ENCODE results near the gene ETS2. TPM values are rescaled to one million over a fixed set of nuclear protein-coding genes. Genes with fewer than 3 reads are reported as not detected.

The ETS2 gene
- total and polyA plus RNA-seq, 4 donors, result 25.8 to 35.6 (median 31.9) TPM

DNA sequence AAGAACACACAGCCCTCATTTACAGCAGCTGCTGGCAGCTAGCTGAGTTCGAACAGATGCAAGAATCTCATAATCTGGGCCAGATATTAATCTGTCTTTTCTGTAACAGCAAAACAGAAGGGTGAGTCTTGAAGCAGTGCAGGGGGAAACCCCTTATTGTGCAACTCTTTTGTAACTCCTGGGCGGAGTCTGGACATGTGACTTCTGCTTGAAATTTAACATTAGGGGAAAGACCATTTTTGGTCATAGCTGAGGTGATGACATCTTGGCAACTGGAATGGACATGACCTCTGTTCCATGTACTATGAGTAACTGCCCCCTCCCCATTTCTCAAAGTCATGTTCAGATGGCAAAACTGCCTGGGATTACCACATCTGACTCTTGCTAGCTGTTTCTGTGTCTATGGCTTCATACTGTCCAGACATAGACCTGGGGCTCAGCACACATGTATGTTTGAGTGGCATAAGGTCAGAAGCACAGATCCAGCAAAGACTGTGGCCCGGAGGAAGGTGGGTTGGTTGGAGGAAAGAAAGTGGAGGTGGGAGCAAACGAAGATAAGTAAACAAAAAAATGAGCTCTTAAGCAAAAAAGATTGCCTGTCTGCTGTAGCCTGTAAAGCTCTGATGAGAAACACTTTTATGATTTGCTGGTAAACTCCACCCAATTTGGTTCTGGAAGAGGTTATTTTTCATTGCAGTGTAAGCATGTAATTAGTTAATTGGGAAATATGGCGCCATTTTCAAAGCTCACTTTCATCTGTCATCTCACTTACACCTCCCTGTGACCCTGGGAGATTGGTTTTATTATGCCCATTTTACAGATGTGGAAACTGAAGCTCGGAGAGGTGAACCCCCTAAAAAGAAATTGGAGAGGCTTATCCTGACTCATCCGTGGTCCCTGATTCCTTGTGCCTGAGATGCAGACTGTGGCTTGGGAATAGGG lies 26.1 kb downstream of the ETS2 start:
- Histone ChIP-seq H3K4me1 (ENCODE audit: control insufficient read depth, insufficient read depth, low read length) (no peaks in the 10 kb centered on the region), H3K36me3 (ENCODE audit: control insufficient read depth, insufficient read depth, low read length) (no peaks in the 10 kb centered on the region), H3K4me3 (ENCODE audit: low read depth, low read length) (no peak overlapping the region), H3K27me3 (ENCODE audit: control insufficient read depth, insufficient read depth, low read length) (no peaks in the 10 kb centered on the region), H3K9me3 (ENCODE audit: control insufficient read depth, insufficient read depth, low read length) (peaks cover 1% of the 10 kb centered on the region), H3K27ac (ENCODE audit: low read depth, low read length) (no peak overlapping the region)
- peak in 1 of 6 donors; percentile 22 for DNase-seq (ENCODE audit: low read depth in 4 of 6, low spot score in 6 of 6)
- WGBS (ENCODE audit: insufficient coverage), result 88% methylated on average over 5 of the region's 7 CpGs

DNA sequence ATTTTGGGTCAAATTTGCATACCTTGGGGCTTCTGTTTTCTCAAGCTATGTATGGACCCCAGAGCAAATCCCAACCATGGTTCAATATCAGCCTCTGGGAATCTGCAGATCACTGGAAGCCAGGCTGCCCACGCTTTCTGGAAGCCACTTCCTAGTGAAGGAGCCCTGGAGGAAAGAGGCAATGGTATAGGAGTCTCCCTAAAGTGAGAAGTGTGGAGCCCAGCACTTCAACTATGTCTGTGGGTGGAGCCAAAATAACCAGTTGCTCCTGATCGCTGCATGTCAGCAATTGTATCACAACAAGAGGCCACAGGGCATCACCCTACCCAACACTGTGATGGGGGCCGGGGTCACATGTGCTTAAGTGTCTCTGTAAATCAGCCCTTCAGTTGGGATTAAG lies 26.9 kb downstream of the ETS2 start:
- Histone ChIP-seq H3K36me3 (ENCODE audit: control insufficient read depth, insufficient read depth, low read length) (no peaks in the 10 kb centered on the region), H3K27me3 (ENCODE audit: control insufficient read depth, insufficient read depth, low read length) (no peaks in the 10 kb centered on the region), H3K27ac (ENCODE audit: low read depth, low read length) (no peak overlapping the region), H3K9me3 (ENCODE audit: control insufficient read depth, insufficient read depth, low read length) (peaks cover 1% of the 10 kb centered on the region), H3K4me3 (ENCODE audit: low read depth, low read length) (no peak overlapping the region), H3K4me1 (ENCODE audit: control insufficient read depth, insufficient read depth, low read length) (no peaks in the 10 kb centered on the region)
- WGBS (ENCODE audit: insufficient coverage), result 78% methylated on average over 2 of the region's 3 CpGs
- no peak for DNase-seq (ENCODE audit: low read depth in 4 of 6, low spot score in 6 of 6)

DNA sequence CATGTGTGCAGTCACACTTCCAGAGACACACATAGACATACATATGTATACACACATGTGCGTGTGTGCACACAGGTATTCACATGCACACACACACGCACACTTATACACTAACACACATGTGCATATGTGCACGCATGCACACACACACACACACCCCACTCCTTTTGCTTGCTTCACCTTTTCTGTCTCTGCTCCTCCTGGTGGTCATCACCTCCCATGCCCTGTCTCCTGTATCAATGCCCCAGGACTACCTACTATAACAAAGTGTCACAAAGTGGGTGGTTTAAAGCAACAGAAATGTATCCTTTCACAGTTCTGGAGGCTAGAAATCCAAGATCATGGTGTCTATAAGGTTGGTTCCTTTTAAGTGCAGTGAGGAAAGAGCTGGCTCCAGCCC lies 27.4 kb downstream of the ETS2 start:
- no peaks in the 10 kb centered on the region for H3K27me3 ChIP-seq (ENCODE audit: control insufficient read depth, insufficient read depth, low read length)
- no peak for DNase-seq (ENCODE audit: low read depth in 4 of 6, low spot score in 6 of 6)
- no peaks in the 10 kb centered on the region for H3K4me1 ChIP-seq (ENCODE audit: control insufficient read depth, insufficient read depth, low read length)
- H3K27ac ChIP-seq (ENCODE audit: low read depth, low read length), result no peak overlapping the region
- 85% methylated on average over 3 of the region's 3 CpGs for WGBS (ENCODE audit: insufficient coverage)
- H3K36me3 ChIP-seq (ENCODE audit: control insufficient read depth, insufficient read depth, low read length), result no peaks in the 10 kb centered on the region
- H3K4me3 ChIP-seq (ENCODE audit: low read depth, low read length), result no peak overlapping the region
- H3K9me3 ChIP-seq (ENCODE audit: control insufficient read depth, insufficient read depth, low read length), result peaks cover 1% of the 10 kb centered on the region

DNA sequence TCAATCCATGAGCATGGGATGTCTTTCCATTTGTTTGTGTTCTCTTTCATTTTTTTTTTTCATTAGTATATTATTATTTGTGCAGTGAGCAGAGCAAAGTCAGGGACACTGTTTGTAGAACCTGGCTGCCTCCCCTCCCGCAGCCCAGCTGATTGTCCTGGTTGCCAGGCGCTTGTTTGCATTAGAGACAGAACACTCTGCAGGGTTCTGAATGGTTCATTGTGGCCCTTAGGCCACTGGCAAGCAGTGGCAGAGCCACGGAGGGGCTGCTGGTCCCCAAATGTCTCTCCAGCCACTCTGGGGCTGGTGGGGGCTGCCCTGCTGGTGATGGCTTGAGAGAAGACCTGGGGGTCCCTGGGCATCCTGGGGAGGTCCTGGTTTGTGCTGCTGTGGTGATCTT lies 29.0 kb downstream of the ETS2 start:
- DNase-seq (ENCODE audit: low read depth in 4 of 6, low spot score in 6 of 6), result no peak
- WGBS (ENCODE audit: insufficient coverage), result 68% methylated on average over 3 of the region's 3 CpGs

GRCh38 chr21:38837806-38838461 lies 32.2 kb downstream of the ETS2 start:
- Histone ChIP-seq H3K9me3 (ENCODE audit: control insufficient read depth, insufficient read depth, low read length) (peaks cover 1% of the 10 kb centered on the region), H3K27ac (ENCODE audit: low read depth, low read length) (no peak overlapping the region), H3K4me1 (ENCODE audit: control insufficient read depth, insufficient read depth, low read length) (no peaks in the 10 kb centered on the region), H3K27me3 (ENCODE audit: control insufficient read depth, insufficient read depth, low read length) (no peaks in the 10 kb centered on the region), H3K36me3 (ENCODE audit: control insufficient read depth, insufficient read depth, low read length) (no peaks in the 10 kb centered on the region), H3K4me3 (ENCODE audit: low read depth, low read length) (no peak overlapping the region)
- no peak for DNase-seq (ENCODE audit: low read depth in 4 of 6, low spot score in 6 of 6)
- 73% methylated on average over 4 of the region's 5 CpGs for WGBS (ENCODE audit: insufficient coverage)

More for the DNA sequence above, 29.0 kb downstream of the ETS2 start:
- Histone ChIP-seq H3K36me3 (ENCODE audit: control insufficient read depth, insufficient read depth, low read length) (no peaks in the 10 kb centered on the region), H3K4me3 (ENCODE audit: low read depth, low read length) (no peak overlapping the region), H3K9me3 (ENCODE audit: control insufficient read depth, insufficient read depth, low read length) (peaks cover 1% of the 10 kb centered on the region), H3K4me1 (ENCODE audit: control insufficient read depth, insufficient read depth, low read length) (no peaks in the 10 kb centered on the region), H3K27ac (ENCODE audit: low read depth, low read length) (no peak overlapping the region), H3K27me3 (ENCODE audit: control insufficient read depth, insufficient read depth, low read length) (no peaks in the 10 kb centered on the region)

GRCh38 chr21:38838598-38839327 lies 33.0 kb downstream of the ETS2 start:
- H3K36me3 ChIP-seq (ENCODE audit: control insufficient read depth, insufficient read depth, low read length), result no peaks in the 10 kb centered on the region
- H3K27ac ChIP-seq (ENCODE audit: low read depth, low read length), result no peak overlapping the region
- DNase-seq (ENCODE audit: low read depth in 4 of 6, low spot score in 6 of 6), result no peak
- H3K9me3 ChIP-seq (ENCODE audit: control insufficient read depth, insufficient read depth, low read length), result peaks cover 1% of the 10 kb centered on the region
- WGBS (ENCODE audit: insufficient coverage), result 81% methylated on average over 11 of the region's 12 CpGs
- no peaks in the 10 kb centered on the region for H3K4me1 ChIP-seq (ENCODE audit: control insufficient read depth, insufficient read depth, low read length)
- H3K27me3 ChIP-seq (ENCODE audit: control insufficient read depth, insufficient read depth, low read length), result no peaks in the 10 kb centered on the region
- H3K4me3 ChIP-seq (ENCODE audit: low read depth, low read length), result no peak overlapping the region

DNA sequence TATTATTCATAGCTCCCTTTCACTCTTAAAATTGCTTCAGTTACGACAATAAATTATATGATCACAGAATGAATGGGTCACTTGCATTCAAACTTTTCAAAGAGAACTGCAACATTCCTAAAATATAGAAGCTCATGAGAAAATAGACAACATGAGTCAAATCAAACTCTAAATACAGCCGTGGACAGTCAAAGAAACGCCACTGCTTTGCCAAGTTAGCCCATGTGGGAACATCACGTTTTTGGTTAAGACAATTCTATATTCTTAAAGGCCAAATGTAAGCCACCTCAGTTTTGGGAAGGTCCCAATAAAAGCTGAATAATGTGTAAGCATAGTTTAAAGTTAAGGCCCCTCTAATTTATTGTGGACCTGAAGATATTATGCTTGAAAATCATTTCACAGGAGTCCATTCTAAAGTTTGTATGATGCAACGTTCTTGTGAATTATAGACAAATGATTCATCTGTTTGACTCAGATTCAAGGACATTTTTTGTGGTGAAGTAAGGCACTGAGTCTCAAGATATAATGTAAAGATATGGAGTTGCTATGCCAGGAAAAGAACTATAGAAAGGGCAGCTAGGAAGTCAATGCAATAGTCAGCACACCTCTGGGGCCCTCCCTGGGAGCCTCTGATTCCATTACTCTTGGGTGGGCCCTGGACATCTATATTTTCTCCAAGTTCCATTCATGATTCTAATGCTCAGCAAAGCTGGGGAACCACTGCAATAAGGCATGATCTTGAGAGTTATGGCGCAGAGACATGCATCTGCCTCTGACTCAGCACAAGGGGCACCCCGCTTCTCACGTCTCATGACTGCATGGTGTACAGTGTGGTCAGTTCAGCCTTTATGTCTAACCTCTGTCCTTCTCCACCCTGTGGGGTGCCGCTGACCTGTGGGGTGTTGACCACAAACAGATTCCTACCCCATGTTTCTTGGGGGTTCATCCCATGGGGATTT lies 33.9 kb downstream of the ETS2 start:
- no peak for DNase-seq (ENCODE audit: low read depth in 4 of 6, low spot score in 6 of 6)
- 88% methylated on average over 5 of the region's 9 CpGs for WGBS (ENCODE audit: insufficient coverage)
- Histone ChIP-seq H3K27ac (ENCODE audit: low read depth, low read length) (no peak overlapping the region), H3K4me3 (ENCODE audit: low read depth, low read length) (no peak overlapping the region), H3K27me3 (ENCODE audit: control insufficient read depth, insufficient read depth, low read length) (no peaks in the 10 kb centered on the region), H3K4me1 (ENCODE audit: control insufficient read depth, insufficient read depth, low read length) (no peaks in the 10 kb centered on the region), H3K9me3 (ENCODE audit: control insufficient read depth, insufficient read depth, low read length) (peaks cover 1% of the 10 kb centered on the region), H3K36me3 (ENCODE audit: control insufficient read depth, insufficient read depth, low read length) (no peaks in the 10 kb centered on the region)

- Histone ChIP-seq H3K36me3 (ENCODE audit: control insufficient read depth, insufficient read depth, low read length) (no peaks in the 10 kb centered on the region), H3K27me3 (ENCODE audit: control insufficient read depth, insufficient read depth, low read length) (no peaks in the 10 kb centered on the region), H3K4me1 (ENCODE audit: control insufficient read depth, insufficient read depth, low read length) (no peaks in the 10 kb centered on the region), H3K4me3 (ENCODE audit: low read depth, low read length) (no peak overlapping the region), H3K9me3 (ENCODE audit: control insufficient read depth, insufficient read depth, low read length) (peaks cover under 1% of the 10 kb centered on the region), H3K27ac (ENCODE audit: low read depth, low read length) (no peak overlapping the region)
- DNase-seq (ENCODE audit: low read depth in 4 of 6, low spot score in 6 of 6), result no peak
- 96% methylated on average over 13 of the region's 17 CpGs for WGBS (ENCODE audit: insufficient coverage)
Measured at GRCh38 chr21:38840456-38841300, 34.9 kb downstream of the ETS2 start.
